Motor neuron (in vitro differentiated cells): Measurements from ENCODE around the gene AS3MT. TPM values are rescaled to one million over a fixed set of nuclear protein-coding genes. Genes with fewer than 3 reads are reported as not detected.
"Not testable (repeated sequence)": the region's sequence is repeated elsewhere in the genome, so short reads cannot be mapped to it uniquely, and the experiment has no call there.

Source experiments
- ATAC-seq, 8 experiments: fragments of 200-7000 bp; cut with Tn5 transposase; replicated peaks in 6 of 8; 2 replicates each; pipeline ENCODE4 v1.8.0; 2021; ENCODE audit warnings: mild to moderate bottlenecking in 8 of 8, moderate library complexity in 8 of 8
- H3K27ac ChIP-seq, 2 donors: fragments of 250-450 bp; sonication (Bioruptor Pico); 2 replicates each; pipeline ENCODE4 v1.9.0; 2021; ENCODE audit warnings: antibody characterized with exemption in 2 of 2, mild to moderate bottlenecking in 2 of 2, moderate library complexity in 1 of 2
- H3K4me1 ChIP-seq, 2 donors: fragments of 250-450 bp; sonication (Bioruptor Pico); replicated peaks in 1 of 2; 2 replicates each; pipeline ENCODE4 v1.6.1; 2021; ENCODE audit warnings: antibody characterized with exemption in 2 of 2, mild to moderate bottlenecking in 2 of 2, moderate library complexity in 1 of 2
- H3K4me3 ChIP-seq, 5 donors: fragments of 250-450 bp; sonication (Bioruptor Pico); 2 replicates each; pipeline ENCODE4 v1.9.0; 2021; ENCODE audit warnings: antibody characterized with exemption in 5 of 5, mild to moderate bottlenecking in 5 of 5, moderate library complexity in 4 of 5
- WGBS, 10 experiments: fragments of 450-650 bp; shearing (Covaris generic); methylation state at CpG; one replicate each; pipeline ENCODE4 v1.0.0; 2022; 5-methylcytosine and 5-hydroxymethylcytosine counted together
- in situ Hi-C, 9 experiments: fragments of 400-800 bp; cut with MboI; loops; one replicate each; pipeline ENCODE4 v1.15.0; 2021; ENCODE audit warnings: low sequenced_read_pairs in 9 of 9, low pct_unique_long_range_greater_than_20kb in 2 of 9; ENCODE audit not compliant: unreplicated experiment in 9 of 9
- total RNA-seq, 8 experiments: library from RNA; unstranded; fragments of 300-600 nt; gene quantifications; 2 replicates each; pipeline versions ENCODE4 v1.2.3 to v1.2.4, GENCODE V29; 2022

The AS3MT gene
- total RNA-seq, 8 experiments from 2014 or later, result 0.41 to 8.8 (median 4.9) TPM

DNA sequence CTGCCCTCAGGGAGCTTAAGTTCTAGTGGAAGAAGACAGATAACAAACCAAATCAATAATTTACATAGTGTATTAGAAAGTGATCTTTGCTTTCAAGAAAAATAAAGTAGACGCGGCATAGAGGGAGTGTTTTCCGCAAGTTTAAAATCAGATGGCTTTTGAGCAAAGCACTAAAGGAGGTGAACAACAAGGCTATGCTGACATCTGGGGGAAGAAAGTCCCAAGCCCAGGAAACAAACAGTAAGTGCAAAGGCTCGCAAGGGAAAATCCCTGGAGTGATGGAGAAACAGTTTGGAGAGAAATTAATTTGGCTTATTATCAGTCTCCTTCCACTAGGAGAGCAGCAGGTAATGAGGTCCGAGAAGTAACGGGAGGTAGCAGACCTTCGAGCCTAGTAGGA is 46.9 kb downstream of the AS3MT start:
- Histone ChIP-seq H3K4me1 (peaks cover 3 to 4% of the 10 kb centered on the region in 2 donors), H3K4me3 (no peak overlapping the region), H3K27ac (no peak overlapping the region)
- ATAC-seq, result no peak
- 62 to 100% (median 89%) methylated on average over 1 to 7 of the region's 7 CpGs; no CpG with 5 or more reads in 1 of the 10 experiments for WGBS, 10 experiments
- in situ Hi-C loops, result loop anchor here in 5 of 9 experiments (10.0 to 25.0 kb wide), 5 partner anchors 149 to 421 kb away; partner anchors contain the start of genes WBP1L (in 3 of the 5) and RPEL1 (in 2 of the 5)

DNA sequence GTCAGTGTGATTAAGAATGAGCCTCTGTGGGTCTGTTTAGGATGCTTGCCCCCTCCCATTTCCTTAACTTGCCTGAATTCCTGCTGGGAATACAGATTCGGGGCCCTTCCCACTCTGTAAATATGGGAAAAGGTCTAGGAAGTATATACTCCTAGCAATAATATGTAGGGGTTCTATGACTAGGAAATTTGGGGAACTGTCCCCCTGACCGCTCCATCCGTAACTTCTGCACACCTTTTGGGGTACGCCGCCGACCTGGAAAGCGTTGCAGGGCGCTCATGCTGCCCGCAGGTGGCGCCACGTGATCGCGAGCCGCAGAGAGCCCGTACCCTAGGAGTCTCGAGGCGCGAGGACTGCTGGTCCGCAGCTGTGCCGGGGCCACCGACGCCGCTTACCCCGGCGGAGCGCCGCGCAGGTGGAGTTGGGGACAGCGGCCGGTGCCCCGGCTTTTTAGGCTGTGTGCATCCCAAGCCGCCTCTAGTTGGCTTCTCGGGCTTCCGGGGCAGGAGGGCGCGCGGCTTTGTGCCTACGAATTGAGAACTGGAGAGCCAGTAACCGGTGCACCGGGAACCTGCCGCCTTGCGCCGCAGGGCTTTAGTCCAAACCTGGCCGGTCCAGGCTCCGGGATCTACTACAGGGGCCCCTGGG is 48.2 kb downstream of the AS3MT start:
- peak; percentile 39 to 66 (median 58) for ATAC-seq
- in situ Hi-C loops, result loop anchor here in 5 of 9 experiments (10.0 to 25.0 kb wide), 5 partner anchors 147 to 420 kb away; partner anchors contain the start of genes WBP1L (in 3 of the 5) and RPEL1 (in 2 of the 5)
- peak overlapping the region; percentile 79 to 97 (median 89) for H3K4me3 ChIP-seq
- peaks cover 3 to 14% of the 10 kb centered on the region in 2 donors for H3K4me1 ChIP-seq
- peak overlapping the region in 1 of 2 donors; percentile 61 for H3K27ac ChIP-seq
- WGBS, 10 experiments, result 0 to 2% (median 2%) methylated on average over 2 to 22 of the region's 45 CpGs; no CpG with 5 or more reads in 5 of the 10 experiments

DNA sequence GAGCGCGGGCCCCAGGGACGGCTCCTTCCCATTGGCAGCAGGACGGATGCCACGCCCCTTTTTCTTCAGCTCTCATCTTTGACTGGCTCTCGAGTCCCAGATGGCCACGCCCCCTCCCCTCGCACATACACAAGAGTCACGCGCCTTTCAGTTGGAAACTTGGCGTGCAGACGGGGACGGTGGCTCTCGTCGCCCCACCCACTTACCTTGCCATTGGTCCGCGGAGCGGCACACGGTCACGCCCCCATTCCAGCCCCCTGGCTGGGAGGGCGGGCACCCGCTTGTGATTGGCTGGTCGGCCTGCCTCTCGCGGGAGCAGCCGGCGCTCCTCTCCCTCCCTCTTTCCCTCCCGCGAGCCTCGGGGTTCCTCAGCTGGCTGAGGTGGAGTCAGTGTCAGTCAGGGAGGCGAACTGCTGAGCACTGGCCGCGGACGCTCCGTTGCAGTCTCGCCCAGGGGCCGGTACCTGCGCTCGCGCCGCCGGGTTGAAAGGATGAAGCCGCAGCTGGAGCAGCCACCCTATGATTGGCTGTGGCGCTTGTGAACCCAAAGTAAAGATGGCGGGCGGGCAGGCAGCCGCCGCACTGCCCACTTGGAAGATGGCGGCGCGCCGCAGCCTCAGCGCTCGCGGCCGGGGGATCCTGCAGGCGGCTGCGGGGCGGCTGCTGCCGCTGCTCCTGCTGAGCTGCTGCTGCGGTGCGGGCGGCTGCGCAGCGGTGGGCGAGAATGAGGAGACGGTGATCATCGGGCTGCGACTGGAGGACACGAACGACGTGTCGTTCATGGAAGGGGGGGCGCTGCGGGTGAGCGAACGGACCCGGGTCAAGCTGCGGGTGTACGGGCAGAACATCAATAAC is 48.9 kb downstream of the AS3MT start, which contains the start of gene CNNM2:
Gene CNNM2 (plus strand): TSS at position 333 of the 855 bp plus-strand sequence. CDS start 187 bp downstream, at position 520.
- peak within 1 kb of the TSS; percentile 85 to 88 for H3K27ac ChIP-seq
- H3K4me3 ChIP-seq, result peak within 1 kb of the TSS; percentile 79 to 97 (median 89)
- ATAC-seq, result peak; percentile 82 to 94 (median 90)
- 0 to 1% (median 0%) methylated on average over 1 to 27 of the region's 80 CpGs; no CpG with 5 or more reads in 6 of the 10 experiments for WGBS, 10 experiments
- in situ Hi-C loops, result loop anchor here in 5 of 9 experiments (10.0 to 25.0 kb wide), 5 partner anchors 147 to 419 kb away; partner anchors contain the start of genes WBP1L (in 3 of the 5) and RPEL1 (in 2 of the 5)
- peaks cover 3 to 15% of the 10 kb centered on the region in 2 donors for H3K4me1 ChIP-seq

DNA sequence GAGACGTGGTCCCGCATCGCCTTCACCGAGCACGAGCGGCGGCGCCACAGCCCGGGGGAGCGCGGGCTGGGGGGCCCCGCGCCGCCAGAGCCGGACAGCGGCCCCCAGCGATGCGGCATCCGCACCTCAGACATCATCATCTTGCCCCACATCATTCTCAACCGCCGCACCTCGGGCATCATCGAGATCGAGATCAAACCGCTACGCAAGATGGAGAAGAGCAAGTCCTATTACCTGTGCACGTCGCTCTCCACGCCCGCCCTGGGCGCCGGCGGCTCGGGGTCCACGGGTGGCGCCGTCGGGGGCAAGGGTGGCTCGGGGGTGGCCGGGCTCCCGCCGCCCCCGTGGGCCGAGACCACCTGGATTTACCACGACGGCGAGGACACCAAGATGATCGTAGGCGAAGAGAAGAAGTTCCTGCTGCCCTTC is 49.6 kb downstream of the AS3MT start:
- in situ Hi-C loops, result loop anchor here in 5 of 9 experiments (10.0 to 25.0 kb wide), 5 partner anchors 146 to 418 kb away; partner anchors contain the start of genes WBP1L (in 3 of the 5) and RPEL1 (in 2 of the 5)
- Histone ChIP-seq H3K4me3 (peak overlapping the region; percentile 79 to 97 (median 89)), H3K4me1 (peaks cover 3 to 15% of the 10 kb centered on the region in 2 donors), H3K27ac (peak overlapping the region; percentile 85 to 88)
- 0% methylated on average over 5 to 10 of the region's 49 CpGs; no CpG with 5 or more reads in 8 of the 10 experiments for WGBS, 10 experiments
- ATAC-seq, result no peak

DNA sequence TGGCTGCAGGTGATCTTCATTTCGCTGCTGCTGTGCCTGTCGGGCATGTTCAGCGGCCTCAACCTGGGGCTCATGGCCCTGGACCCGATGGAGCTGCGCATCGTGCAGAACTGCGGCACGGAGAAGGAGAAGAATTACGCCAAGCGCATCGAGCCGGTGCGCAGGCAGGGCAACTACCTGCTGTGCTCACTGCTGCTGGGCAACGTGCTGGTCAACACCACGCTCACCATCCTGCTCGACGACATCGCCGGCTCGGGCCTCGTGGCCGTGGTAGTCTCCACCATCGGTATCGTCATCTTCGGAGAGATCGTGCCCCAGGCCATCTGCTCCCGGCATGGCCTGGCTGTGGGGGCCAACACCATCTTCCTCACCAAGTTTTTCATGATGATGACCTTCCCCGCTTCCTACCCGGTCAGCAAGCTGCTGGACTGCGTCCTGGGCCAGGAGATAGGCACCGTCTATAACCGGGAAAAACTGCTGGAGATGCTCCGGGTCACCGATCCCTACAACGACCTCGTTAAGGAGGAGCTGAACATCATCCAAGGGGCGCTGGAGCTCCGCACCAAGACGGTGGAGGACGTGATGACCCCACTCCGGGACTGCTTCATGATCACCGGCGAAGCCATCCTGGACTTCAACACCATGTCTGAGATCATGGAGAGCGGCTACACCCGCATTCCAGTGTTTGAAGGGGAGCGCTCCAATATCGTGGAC is 50.1 kb downstream of the AS3MT start:
- H3K4me1 ChIP-seq, result peaks cover 3 to 15% of the 10 kb centered on the region in 2 donors
- peak overlapping the region; percentile 79 to 97 (median 89) for H3K4me3 ChIP-seq
- no peak overlapping the region for H3K27ac ChIP-seq
- WGBS, 10 experiments, result 0 to 32% (median 11%) methylated on average over 1 to 20 of the region's 47 CpGs; no CpG with 5 or more reads in 2 of the 10 experiments
- no peak for ATAC-seq
- in situ Hi-C loops, result loop anchor here in 5 of 9 experiments (10.0 to 25.0 kb wide), 5 partner anchors 145 to 418 kb away; partner anchors contain the start of genes WBP1L (in 3 of the 5) and RPEL1 (in 2 of the 5)

DNA sequence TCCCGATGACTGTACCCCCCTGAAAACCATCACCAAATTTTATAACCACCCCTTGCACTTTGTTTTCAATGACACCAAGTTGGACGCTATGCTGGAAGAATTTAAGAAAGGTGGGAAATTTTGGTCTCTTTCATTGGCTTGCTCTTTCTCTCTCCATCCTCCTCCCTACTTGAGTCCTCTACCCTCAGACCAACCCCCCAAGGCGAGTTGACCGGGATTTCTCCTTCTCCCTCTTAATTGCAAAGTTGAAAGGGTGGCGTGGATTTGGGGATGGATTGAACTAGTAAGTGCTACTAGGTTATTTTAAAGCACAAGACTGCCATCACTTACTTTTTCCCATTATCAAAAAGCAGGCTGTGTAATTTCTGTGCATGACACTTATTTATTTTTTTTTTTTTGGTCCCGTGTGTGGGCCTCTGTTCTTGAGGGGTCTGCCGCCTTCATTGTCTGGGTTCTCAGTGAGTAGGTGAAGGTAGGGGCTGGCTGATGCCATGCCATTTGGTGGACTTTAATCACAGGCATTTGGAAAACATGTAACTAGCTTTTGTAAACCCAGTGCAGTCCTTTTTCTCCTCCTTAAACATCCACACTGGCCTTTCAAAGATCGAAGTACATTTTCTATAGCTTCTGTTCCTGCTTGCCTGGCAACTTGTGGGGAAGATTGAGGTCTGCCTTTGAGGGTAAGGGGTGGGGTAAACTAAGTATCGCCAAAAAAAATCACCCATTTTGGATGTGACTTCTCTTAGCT is 50.9 kb downstream of the AS3MT start:
- in situ Hi-C loops, result loop anchor here in 6 of 9 experiments (10.0 to 25.0 kb wide), 6 partner anchors 135 to 417 kb away; partner anchors contain the start of genes WBP1L (in 3 of the 6) and RPEL1 (in 2 of the 6)
- Histone ChIP-seq H3K27ac (no peak overlapping the region), H3K4me1 (peaks cover 3 to 15% of the 10 kb centered on the region in 2 donors), H3K4me3 (peak overlapping the region; percentile 79 to 97 (median 89))
- no peak for ATAC-seq
- 13 to 86% (median 21%) methylated on average over 1 to 7 of the region's 9 CpGs; no CpG with 5 or more reads in 1 of the 10 experiments for WGBS, 10 experiments

DNA sequence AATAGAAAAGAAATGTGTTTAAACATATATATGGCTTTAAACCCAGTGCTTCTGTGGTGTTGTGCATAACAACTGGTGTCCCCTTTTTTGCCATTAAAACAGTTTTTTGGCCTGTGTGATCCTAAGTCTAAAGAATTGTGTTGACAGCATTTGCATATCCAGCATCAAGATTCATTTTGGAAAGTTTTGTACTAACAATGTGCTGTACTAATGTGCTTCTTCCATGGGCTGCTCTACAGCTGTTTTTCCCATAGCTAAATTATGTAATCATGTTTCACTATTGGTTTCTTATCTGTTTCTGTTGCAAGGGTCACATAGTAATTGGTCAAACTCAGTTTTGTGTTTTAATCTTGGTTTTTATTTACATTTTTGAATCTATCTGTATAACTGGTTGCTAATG is 54.3 kb downstream of the AS3MT start:
- peak in 1 of 8 experiments; percentile 8 for ATAC-seq
- H3K4me1 ChIP-seq, result peaks cover 3 to 15% of the 10 kb centered on the region in 2 donors
- in situ Hi-C loops, result loop anchor here in 6 of 9 experiments (10.0 to 25.0 kb wide), 5 partner anchors 131 to 414 kb away; partner anchors contain the start of genes WBP1L (in 3 of the 6) and RPEL1 (in 1 of the 6)
- H3K4me3 ChIP-seq, result peak overlapping the region in 1 of 5 donors; percentile 5
- no peak overlapping the region for H3K27ac ChIP-seq

DNA sequence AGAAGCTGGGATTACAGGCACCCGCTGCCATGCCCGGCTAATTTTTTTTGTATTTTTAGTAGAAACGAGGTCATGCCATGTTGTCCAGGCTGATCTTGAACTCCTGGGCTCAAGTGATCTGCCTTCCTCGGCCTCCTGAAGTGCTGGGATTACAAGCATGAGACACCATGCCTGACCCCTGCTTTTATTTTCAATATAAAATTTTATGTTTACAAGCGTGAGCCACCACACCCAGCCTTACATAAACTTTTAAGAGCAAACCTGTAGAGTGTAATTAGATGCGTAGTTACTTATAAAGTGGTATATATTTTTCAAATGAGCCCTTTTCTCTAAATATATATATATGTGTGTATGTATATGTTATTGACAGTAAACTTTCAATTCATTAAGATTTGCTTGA is 57.6 kb downstream of the AS3MT start:
- no peak overlapping the region for H3K27ac ChIP-seq
- H3K4me3 ChIP-seq, result no peak overlapping the region
- no peak for ATAC-seq
- WGBS, 10 experiments, result 60 to 100% (median 93%) methylated on average over 1 to 6 of the region's 6 CpGs; no CpG with 5 or more reads in 2 of the 10 experiments
- peaks cover 0 to 6% of the 10 kb centered on the region in 2 donors for H3K4me1 ChIP-seq
- in situ Hi-C loops, result loop anchor here in 2 of 9 experiments (10.0 kb wide), 2 partner anchors 128 to 138 kb away; no protein-coding TSS in a partner anchor

DNA sequence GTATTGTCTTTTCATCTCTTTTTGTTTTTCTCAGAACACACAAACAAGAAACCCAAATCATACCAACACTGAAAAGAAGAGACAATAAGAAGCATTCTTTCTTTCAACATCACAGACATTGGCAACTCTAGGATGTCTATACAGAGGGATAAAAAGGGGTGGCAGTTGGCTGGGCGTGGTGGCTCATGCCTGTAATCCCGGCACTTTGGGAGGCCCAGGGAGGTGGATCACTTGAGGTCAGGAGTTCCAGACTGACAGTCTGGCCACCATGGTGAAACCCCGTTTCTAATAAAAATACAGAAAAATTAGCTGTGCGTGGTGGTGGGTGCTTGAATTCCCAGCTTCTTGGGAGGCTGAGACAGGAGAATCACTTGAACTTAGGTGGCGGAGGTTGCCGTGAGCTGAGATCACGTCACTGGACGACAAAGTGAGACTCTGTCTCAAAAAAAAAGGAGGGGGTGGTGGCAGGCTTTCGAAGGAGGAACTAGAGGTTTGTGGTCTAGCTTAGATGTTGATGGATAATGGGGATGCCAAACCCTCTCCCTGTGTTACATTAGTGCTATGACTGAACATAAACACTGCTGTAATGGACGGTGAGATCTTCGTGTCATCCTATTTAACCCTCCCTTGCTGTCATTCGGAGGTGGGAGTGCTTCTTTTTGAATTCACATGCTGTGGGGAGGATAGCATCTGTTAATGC is 58.2 kb downstream of the AS3MT start:
- 81 to 100% (median 94%) methylated on average over 4 to 12 of the region's 12 CpGs; no CpG with 5 or more reads in 2 of the 10 experiments for WGBS, 10 experiments
- H3K27ac ChIP-seq, result no peak overlapping the region
- peaks cover 0 to under 1% of the 10 kb centered on the region in 2 donors for H3K4me1 ChIP-seq
- in situ Hi-C loops, result loop anchor here in 2 of 9 experiments (10.0 kb wide), 2 partner anchors 127 to 137 kb away; no protein-coding TSS in a partner anchor
- ATAC-seq, result no peak
- H3K4me3 ChIP-seq, result no peak overlapping the region

DNA sequence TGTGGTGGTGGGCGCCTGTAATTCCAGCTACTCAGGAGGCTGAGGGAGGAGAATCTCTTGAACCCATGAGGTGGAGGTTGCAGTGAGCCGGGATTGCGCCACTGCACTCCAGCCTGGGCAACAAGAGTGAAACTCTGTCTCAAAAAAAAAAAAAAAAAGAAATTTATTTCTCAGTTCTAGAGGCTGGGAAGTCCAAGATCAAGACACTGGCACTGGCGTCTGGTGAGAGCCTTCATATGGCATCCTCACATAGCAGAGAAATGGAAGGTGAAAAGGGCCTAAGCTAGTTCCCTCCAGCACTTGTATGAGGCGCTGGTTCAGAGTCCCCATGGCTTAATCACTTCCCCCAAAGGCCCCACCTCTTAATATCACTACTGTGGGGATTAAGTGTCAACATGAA is 59.2 kb downstream of the AS3MT start:
- H3K4me1 ChIP-seq, H3K27ac ChIP-seq, ATAC-seq, H3K4me3 ChIP-seq: not testable (repeated sequence)
- in situ Hi-C loops, result loop anchor here in 2 of 9 experiments (10.0 kb wide), 2 partner anchors 126 to 136 kb away; no protein-coding TSS in a partner anchor
- WGBS, 10 experiments, result 85 to 100% (median 100%) methylated on average over 1 to 4 of the region's 5 CpGs; no CpG with 5 or more reads in 4 of the 10 experiments
